ENCODE measurements around the gene SBF1. TPM values are rescaled to one million over a fixed set of nuclear protein-coding genes. Genes with fewer than 3 reads are reported as not detected.

The SBF1 gene
- total and polyA plus RNA-seq, 2 of the 13 experiments (the other 11 are each of a cell fraction or from before 2014, with no cell fraction given), result 31.7 to 40.9 TPM

DNA sequence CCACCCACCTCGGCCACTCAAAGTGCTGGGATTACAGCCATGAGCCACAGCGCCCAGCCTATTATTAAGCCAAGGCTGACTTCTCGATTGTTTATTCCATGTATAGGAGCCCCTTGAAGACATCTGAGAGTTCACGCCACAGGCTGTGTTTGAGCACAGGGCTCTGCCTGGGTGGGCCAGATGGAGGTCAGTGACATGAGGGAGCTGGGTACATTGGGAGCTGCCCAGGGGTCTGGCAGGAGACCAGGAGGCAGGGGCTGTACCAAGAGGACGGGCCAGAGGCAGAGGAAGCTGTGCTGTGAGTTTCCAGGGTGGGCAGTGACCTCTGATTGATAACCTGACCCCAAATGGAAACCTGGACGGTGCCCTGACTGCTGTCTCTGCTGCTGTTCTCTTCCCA lies 27.3 kb upstream of the SBF1 start (continued):
- TF ChIP-seq, protein P1, sequence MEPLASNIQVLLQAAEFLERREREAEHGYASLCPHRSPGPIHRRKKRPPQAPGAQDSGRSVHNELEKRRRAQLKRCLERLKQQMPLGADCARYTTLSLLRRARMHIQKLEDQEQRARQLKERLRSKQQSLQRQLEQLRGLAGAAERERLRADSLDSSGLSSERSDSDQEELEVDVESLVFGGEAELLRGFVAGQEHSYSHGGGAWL (CRISPR knock-in tag; IDR thresholded peaks at IDR 0.05), result no peak
- TF ChIP-seq SP2 (CRISPR knock-in tag; IDR thresholded peaks at IDR 0.05) (no peak), ZNF337 (CRISPR knock-in tag; IDR thresholded peaks at IDR 0.05; ENCODE audit: borderline replicate concordance, low read depth) (no peak), ZNF3 (CRISPR knock-in tag; IDR thresholded peaks at IDR 0.05) (no peak), FOSL1 (CRISPR knock-in tag; IDR thresholded peaks at IDR 0.05; ENCODE audit: borderline replicate concordance) (no peak), HDAC1 (CRISPR knock-in tag; IDR thresholded peaks at IDR 0.05) (no peak), TGIF2 (CRISPR knock-in tag; IDR thresholded peaks at IDR 0.05) (no peak), ZNF567 (CRISPR knock-in tag; IDR thresholded peaks at IDR 0.05; ENCODE audit: borderline replicate concordance) (no peak), HOXA3 (CRISPR knock-in tag; IDR thresholded peaks at IDR 0.05) (no peak)
- TF ChIP-seq, protein P2, sequence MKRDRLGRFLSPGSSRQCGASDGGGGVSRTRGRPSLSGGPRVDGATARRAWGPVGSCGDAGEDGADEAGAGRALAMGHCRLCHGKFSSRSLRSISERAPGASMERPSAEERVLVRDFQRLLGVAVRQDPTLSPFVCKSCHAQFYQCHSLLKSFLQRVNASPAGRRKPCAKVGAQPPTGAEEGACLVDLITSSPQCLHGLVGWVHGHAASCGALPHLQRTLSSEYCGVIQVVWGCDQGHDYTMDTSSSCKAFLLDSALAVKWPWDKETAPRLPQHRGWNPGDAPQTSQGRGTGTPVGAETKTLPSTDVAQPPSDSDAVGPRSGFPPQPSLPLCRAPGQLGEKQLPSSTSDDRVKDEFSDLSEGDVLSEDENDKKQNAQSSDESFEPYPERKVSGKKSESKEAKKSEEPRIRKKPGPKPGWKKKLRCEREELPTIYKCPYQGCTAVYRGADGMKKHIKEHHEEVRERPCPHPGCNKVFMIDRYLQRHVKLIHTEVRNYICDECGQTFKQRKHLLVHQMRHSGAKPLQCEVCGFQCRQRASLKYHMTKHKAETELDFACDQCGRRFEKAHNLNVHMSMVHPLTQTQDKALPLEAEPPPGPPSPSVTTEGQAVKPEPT (CRISPR knock-in tag; IDR thresholded peaks at IDR 0.05; ENCODE audit: low read depth), result no peak
- TF ChIP-seq, protein P3, sequence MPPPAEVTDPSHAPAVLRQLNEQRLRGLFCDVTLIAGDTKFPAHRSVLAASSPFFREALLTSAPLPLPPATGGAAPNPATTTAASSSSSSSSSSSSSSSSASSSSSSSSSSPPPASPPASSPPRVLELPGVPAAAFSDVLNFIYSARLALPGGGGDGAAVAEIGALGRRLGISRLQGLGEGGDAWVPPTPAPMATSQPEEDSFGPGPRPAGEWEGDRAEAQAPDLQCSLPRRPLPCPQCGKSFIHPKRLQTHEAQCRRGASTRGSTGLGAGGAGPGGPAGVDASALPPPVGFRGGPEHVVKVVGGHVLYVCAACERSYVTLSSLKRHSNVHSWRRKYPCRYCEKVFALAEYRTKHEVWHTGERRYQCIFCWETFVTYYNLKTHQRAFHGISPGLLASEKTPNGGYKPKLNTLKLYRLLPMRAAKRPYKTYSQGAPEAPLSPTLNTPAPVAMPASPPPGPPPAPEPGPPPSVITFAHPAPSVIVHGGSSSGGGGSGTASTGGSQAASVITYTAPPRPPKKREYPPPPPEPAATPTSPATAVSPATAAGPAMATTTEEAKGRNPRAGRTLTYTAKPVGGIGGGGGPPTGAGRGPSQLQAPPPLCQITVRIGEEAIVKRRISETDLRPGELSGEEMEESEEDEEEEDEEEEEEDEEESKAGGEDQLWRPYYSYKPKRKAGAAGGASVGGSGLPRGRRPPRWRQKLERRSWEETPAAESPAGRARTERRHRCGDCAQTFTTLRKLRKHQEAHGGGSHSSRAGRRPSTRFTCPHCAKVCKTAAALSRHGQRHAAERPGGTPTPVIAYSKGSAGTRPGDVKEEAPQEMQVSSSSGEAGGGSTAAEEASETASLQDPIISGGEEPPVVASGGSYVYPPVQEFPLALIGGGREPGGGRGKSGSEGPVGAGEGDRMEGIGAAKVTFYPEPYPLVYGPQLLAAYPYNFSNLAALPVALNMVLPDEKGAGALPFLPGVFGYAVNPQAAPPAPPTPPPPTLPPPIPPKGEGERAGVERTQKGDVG (CRISPR knock-in tag; IDR thresholded peaks at IDR 0.05; ENCODE audit: borderline replicate concordance), result no peak
- TF ChIP-seq, protein P4, sequence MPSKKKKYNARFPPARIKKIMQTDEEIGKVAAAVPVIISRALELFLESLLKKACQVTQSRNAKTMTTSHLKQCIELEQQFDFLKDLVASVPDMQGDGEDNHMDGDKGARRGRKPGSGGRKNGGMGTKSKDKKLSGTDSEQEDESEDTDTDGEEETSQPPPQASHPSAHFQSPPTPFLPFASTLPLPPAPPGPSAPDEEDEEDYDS (CRISPR knock-in tag; IDR thresholded peaks at IDR 0.05), result no peak

Data from HepG2 (cell line).